ENCODE data around the gene FAM3D. TPM values are rescaled to one million over a fixed set of nuclear protein-coding genes. Genes with fewer than 3 reads are reported as not detected.
"Not testable (repeated sequence)": the region's sequence is repeated elsewhere in the genome, so short reads cannot be mapped to it uniquely, and the experiment has no call there.

FAM3D gene
- total RNA-seq, 1 donor from 2014 or later = not detected

DNA sequence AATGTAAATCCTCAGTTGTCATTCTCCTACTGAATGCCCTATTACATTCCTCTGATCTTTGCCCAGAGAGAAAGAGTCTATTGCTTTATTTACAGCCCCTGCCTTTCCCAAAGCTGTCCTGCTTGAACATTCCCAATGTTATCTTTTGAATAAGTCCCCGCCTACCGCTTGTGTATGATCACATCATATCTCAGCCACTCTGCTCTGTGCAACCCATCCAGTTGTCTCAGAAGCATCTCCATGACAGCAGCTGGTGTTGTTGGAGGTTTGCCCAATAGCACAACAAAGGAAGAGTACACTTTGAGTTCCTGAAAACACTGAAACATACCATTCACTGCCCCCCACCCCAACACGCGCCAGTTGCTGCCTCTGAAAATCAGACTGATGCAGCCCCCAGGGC, 22.0 kb upstream of the FAM3D start:
- ATAC-seq (no peak), DNase-seq (no peak)
- intact Hi-C loops (cut with micrococcal nuclease) = no loop called here

DNA sequence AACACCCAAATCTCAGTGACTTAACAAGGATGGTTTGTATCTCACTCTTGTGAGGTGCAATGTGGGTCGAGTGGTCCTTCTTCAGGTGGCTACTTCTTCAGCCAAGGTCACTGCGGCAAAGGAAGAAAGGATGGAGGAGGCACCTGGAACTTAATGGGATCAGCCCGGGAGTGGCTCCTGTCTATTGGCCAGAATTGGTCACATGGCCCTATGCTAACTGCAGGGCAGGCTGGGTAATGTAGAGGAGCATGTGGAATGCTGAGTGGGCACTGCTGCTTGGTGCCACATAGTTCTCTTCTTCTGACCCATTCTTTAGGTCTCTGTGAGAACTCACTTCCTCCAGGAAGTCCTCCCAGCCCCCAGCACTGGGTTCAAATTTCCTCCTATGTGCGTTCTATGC, 20.3 kb upstream of the FAM3D start:
- no peak for ATAC-seq
- no peak for DNase-seq
- intact Hi-C loops (cut with micrococcal nuclease) = no loop called here

DNA sequence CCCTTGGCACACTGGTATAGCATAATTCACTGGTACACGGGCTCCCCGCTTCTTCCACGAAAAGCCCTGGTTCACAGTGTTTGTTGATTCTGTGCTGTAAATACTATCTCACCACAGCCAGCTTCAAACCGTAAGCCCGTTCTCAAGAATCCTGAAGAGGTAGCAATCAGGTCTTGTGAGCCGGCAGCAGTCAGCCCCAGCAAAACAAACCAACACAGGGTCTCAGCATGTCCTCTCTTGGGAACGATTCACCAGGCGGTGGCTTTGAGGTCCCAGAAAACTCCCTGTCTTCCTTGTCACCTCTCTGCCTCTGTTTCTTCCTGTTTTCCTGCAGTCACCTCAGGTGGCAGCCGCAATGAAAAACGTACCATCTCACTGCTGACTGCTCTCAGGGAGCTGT, 19.1 kb upstream of the FAM3D start:
- DNase-seq = no peak
- intact Hi-C loops (cut with micrococcal nuclease) = no loop called here
- no peak for ATAC-seq

DNA sequence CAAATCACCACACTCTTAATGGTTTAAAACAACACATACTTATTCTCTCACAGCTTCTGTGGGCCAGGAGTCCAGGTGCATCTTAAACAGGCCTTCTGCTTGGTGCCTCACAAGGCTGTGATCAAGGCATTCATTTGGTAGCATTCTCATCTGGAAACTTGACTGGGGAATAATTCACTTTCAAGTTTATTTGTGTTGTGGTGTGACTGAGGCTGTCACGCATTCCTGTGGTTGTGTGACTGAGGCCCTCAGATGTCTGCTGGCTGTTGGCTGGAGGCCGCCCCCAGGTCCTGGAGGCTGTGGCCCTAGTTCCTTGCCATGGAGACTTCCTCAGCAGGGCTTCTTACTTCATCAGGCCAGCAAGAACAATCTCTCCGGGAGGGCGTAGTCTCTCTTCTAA, 16.9 kb upstream of the FAM3D start:
- intact Hi-C loops (cut with micrococcal nuclease) = no loop called here
- DNase-seq = no peak
- ATAC-seq = no peak

DNA sequence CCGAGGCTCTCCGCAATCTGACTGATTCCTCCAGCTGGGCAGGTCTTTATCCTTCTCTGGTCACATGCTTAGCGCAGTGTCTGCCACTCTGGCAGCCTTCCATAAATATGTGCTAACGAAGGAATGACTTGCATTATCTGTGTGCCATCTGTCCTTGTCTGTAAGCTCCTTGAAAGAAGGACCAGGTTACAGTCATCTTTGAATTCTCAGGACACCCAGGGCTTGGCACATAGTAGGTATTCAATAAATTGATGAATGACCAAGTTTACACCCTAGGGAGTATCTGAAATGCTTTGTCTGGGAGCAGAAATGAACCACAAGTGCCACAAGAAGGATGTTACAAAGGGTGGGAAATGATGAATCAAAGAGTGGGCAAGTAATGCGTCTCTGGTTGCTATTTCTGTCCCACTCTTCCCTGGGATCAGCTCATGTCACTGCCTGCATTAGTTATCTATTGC, 16.5 kb upstream of the FAM3D start:
- intact Hi-C loops (cut with micrococcal nuclease) = no loop called here
- DNase-seq (no peak), ATAC-seq (no peak)

DNA sequence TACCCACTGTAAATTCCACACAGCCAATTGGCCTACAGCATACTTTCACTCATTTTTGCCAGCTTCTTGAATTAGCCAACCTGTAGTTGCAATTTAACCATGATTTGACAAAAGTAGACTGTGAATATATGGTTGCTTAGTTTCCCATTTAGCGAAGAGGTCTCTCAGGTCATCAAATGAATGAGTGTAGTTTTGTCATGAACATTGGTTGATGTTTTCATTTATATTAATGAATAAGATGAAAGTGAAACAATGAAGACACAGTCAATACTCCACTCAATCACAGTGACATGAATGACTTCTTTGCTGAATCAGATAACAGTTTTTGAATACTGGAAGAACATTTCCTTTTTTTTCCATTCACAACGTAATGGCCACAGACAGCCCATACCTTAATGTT, 15.3 kb upstream of the FAM3D start:
- intact Hi-C loops (cut with micrococcal nuclease) = no loop called here
- DNase-seq (no peak), ATAC-seq (no peak)

DNA sequence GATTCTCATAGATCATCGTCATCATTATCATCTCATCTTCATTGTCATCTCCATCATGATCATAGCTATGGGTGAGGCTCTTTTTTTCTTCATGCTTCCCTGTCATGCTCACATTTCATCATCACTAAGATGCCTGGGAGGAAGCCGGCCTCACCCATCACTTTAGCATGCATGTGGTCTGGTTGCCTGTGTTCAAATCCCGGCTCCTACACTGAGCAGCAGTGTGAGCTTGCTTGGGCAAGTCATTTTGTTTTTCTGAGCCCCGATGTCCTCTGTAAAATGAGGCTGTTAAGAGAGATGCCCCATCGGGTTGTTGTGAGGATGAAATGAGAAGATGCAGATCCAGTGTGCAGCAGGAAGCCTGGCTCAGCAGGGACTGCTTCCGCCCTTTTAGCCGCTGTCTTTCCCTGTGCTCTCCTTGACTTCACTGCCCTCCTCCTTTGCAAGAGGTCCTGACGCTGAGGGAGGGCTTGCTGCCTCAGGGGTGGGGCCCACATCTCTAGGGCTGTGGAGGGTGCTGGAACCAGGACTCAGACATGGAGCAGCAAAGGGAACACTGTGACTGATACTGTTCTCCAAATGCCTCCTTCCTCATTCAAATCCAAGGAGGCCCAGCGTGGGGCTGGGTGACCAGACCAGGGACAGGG, 14.4 kb upstream of the FAM3D start:
- DNase-seq (no peak), ATAC-seq (no peak)
- intact Hi-C loops (cut with micrococcal nuclease) = no loop called here

DNA sequence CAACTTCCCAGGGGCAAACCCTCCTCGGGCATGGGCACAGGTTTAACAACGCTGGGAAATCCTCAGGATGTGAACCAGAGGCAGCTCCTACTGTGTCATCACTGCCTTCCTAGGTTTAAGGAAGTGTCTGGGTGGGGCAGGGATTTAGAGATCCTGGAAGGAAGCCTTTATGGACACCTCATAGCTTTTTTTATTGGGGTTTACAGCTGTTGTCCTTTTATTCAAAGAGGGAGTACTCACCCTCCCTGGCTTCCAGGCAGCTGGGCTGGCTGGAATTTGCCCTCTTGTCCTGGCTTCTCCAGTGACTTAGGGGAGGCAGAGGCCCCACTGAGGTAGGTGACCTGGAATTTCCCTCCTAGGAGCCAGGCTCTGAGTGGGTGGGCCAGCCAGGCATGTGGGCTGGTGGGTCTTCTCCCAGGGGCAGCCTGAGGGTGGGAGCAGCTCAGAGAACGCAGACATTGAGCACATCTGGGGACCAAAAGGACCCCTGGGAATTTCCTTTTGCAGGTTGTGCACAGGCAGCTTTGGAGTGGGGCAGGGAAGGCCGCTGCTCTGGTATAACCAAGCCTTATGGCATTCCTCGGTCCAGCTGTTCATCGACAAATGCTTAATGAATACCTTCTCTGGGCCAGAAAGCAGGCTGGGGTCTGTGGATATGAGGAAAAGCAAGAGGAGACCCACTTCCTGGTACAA, 13.5 kb upstream of the FAM3D start:
- DNase-seq (no peak), ATAC-seq (no peak)
- intact Hi-C loops (cut with micrococcal nuclease) = no loop called here

DNA sequence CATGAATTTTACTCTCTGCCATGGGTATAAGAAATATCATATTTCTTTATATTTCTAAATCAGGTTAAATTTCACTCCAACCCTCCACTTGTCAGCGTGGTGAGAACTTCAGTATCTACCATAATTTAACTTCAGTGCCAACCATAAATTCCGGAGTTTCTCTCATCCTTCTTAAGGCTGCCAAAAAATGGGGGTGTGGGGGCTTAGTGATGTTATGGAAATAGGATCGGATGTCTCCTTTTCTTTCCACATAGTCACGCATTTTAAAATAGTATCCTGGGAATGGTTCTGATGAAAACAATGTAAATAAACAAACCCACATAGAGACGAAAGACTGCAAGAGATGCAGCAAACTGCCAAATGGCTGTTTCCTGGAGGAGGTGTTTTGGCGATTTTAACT, 12.9 kb upstream of the FAM3D start:
- ATAC-seq (no peak), DNase-seq (no peak)
- intact Hi-C loops (cut with micrococcal nuclease) = no loop called here

DNA sequence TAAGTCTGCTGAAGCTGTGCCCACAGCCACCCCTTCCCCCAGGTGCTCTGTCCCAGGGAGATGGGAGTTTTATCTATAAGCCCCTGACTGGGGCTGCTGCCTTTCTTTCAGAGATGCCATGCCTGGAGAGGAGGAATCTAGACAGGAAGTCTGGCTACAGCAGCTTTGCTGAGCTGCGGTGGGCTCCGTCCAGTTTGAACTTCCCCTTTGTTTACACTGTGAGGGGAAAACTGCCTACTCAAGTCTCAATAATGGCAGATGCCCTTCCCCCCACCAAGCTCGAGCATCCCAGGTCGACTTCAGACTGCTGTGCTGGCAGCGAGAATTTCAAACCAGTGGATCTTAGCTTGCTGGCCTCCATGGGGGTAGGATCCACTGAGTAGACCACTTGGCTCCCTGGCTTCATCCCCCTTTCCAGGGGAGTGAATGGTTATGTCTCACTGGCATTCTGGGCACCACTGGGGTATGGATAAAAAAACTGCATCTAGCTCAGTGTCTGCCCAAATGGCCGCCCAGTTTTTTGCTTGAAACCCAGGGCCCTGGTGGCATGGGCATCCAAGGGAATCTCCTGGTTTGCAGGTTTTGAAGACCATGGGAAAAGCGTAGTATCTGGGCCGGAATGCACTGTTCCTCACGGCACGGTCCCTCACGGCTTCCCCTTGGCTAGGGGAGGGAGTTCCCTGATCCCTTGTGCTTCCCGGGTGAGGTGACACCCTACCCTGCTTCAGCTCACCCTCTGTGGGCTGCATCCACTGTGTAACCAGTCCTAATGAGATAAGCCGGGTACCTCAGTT, 11.8 kb upstream of the FAM3D start:
- ATAC-seq; DNase-seq; intact Hi-C loops (cut with micrococcal nuclease): not testable (repeated sequence)

DNA sequence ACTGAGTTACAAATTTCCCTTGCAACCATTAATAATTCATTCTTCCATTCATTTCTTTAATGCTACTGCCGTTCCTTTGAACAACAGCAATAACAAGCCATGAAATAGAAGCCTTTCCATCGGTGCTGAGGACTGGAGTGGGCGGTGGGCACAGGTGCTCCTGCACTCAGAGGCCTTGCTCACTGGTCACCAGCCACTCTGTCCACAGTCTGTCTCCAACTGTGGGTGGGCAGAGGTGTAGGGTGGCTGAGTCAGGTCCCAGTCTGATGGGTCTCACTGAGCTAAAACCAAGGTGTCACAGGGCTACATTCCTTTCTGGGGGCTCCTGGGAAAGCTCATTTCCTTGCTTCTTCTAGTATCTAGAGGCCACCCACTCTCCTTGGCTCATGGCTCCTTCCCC, 6.3 kb upstream of the FAM3D start:
- ATAC-seq = no peak

DNA sequence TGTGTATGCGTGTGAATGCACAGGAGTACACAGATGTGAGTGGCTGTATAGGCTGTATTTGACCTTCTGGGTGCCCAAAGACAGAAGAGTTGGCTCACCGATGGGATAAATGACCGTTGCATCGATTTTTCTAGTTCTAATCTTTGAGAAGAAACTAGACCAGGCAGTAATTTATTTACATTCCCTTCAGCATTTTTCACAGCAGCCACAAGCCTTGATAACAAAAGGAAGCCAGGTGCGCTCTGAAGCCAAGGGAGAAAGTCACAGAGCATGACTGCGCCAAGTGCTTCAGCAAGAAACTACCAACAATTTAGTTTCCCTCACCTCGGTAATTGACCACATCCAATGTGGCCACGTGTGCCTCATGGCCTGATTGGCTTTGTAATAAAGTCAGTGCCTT, 5.9 kb upstream of the FAM3D start:
- intact Hi-C loops (cut with micrococcal nuclease) = no loop called here
- ATAC-seq = no peak
- no peak for DNase-seq

More for the DNA sequence above, 6.3 kb upstream of the FAM3D start:
- DNase-seq = no peak
- intact Hi-C loops (cut with micrococcal nuclease) = no loop called here

DNA sequence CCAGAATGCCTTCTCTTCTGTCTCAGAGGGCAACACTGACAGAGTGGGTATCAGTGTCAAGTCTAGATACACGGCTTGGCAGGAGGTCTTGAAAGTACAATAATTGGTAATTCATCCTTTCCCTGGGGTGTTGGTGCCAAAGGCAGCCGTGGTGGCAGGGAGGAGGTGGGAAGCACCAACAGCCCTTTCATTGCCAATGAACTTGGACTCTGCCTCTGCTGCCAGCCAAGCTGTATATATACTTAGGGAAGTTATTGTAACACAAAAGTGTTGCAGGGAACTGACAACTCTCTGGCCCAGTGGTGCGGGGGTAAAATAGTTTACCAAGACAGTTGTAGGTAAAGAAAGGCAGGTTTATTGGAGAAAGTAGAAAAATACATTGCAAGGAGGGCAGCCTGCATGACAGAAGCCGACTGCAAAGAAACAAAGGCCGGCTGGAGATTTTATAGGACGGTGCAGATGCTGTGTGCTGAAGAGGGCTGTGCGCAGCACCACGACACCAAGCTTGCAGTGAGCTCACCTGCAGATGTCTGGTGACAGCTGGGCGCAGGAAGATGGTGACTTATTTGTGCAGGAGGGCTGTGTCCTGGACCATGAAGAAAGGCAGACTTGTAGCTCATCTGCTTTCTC, 4.0 kb upstream of the FAM3D start:
- intact Hi-C loops (cut with micrococcal nuclease) = no loop called here
- ATAC-seq (no peak), DNase-seq (no peak)

DNA sequence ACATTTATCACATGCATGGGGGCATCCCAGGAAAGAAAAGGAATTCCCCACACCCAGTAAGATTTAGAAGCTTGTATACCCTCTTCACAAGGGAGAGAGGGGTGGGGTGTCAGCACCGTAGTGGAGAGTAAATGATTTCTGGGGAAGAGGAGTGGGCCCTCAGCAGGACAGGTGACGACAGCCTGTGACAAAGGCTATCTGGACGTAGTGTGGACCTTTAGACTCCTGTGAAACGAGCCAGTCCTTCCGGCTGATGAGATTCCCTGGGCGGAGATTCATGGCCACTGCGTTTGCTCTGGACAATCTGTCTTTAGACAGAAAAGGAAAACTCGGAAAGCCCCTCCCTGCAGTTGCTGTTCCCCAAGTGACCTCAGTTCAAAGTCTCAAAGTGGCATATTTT, 1.7 kb upstream of the FAM3D start:
- ATAC-seq (no peak), DNase-seq (no peak)
- intact Hi-C loops (cut with micrococcal nuclease) = no loop called here

DNA sequence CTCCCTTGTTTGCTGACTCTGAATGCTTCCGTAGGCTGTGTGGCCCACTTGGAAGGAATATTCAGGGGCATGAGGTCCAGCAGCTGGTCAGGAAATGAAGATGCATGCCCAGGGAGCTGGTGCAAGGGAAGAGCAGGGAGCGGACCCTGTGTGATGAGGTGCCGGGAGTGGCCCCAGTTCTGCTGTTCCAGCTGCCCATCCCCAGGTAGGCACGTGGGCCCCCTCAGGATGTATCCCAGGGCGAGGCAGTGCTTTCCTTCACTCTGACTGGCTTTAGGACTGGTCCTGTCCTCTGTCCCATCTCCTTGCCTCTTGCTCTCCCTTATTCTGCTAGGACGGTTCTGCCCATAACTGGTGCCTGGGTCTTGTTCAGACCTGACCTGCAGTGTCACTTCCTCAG, 1.1 kb upstream of the FAM3D start:
- intact Hi-C loops (cut with micrococcal nuclease) = no loop called here
- DNase-seq (no peak), ATAC-seq (no peak)

DNA sequence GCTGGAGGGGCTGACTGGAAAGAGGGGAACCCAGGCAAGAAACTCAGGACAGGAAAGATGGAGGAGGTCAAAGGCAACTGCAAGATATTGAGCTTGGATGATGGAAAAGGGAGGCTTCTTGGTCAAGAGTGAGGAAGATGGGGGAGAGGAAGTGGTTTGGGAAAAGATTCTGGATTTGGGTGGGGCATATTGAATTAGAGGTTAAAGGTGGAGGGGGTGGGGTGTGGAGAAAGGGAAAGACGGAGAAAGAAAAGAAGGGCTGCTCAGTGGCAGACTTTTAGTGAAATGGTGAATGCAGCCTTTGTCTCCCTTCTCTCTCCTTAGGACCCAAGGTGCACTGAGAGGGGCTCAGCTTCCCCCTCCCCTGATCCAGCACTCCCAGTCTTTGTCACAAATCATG, 655 bp upstream of the FAM3D start:
- intact Hi-C loops (cut with micrococcal nuclease) = no loop called here
- no peak for DNase-seq
- no peak for ATAC-seq

DNA sequence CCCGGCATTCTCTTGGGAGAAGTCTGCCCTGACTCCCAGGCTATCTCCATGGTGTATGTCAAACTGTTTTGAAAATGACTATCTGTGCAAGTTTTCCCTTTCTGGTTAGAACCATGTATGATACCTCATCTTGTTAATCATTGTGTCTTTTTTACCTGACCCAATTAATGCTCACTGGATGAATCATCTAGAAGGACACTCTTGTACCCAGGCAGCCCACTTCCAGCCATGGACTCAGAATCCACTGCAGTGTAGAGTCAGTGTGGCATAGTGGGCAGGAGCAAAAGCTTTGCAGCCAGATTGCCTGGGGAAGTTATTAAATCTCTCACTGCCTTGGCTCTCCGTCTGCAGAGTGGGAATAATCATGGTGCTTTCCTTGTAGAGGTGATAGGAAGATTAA, 1.2 kb downstream of the FAM3D start:
- intact Hi-C loops (cut with micrococcal nuclease) = no loop called here
- no peak for DNase-seq
- no peak for ATAC-seq

DNA sequence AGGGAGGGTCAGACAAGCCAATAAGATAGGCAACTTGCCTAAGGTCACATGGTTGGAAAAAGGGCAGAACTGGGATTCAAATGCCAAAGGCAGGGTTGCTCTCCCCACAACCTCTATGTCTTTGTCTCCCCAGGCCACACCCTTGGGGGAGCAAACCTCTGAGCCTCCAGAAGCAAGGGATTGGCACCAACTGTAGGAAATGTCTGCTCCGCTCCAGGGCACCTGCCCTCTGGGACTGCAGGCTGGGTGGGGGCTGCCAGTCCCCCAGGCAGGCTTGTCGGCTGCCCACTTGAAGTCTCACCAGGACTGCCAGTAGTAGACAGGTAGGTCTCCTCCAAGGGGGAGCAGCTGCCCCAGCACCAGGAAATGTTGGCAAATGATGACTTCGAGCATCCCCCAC, 2.0 kb downstream of the FAM3D start:
- DNase-seq (no peak), ATAC-seq (no peak)
- intact Hi-C loops (cut with micrococcal nuclease) = no loop called here

DNA sequence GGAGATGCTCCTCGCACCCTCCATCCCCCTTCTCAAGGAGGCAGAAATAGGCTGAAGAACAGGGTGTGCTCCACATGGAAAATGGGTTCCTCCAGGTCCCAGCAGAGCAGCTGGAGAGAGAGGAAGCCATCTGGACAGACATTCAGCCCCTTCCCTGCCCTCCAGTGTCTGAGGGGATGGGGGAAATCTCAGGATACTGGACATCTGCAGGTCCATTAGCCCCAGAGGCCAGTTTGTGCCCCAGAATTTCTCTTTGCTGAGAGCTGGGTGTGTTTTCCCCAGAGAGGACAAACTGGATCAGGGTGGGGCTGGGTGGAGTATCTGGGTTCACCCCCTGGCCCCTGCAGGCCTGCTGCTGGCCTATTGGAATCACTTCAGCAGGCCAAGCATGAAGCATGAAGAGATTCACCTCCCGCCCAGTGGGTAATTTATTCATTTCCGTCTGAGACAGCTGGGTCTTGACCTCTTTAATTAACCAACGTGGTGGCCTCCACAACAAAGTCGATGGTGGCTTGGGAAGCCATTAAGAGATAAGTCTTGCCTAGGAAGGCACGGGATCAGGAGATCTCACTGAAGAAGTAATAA, 4.6 kb downstream of the FAM3D start:
- no peak for DNase-seq

DNA sequence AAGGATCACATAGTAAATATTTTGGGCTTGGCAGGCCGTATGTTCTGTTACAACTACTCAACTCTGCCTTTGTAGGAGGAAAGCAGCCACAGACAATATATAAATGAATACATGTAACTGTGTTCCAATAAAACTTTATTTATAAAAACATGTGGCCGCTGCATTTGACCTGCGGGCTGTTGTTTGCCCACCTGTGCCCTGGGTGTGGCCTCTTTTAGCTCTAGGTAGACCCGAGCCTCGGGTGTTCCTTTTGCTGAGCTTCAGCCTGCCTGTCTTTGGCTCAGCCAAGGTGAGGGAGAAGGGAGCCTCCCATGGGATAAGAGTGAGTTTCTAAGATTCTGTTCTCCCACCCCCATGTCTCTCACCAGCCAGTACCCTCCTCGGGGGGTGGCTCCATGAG, 5.6 kb downstream of the FAM3D start:
- DNase-seq (no peak), ATAC-seq (no peak)
- intact Hi-C loops (cut with micrococcal nuclease) = no loop called here

More for the DNA sequence above, 4.6 kb downstream of the FAM3D start:
- ATAC-seq = no peak
- intact Hi-C loops (cut with micrococcal nuclease) = no loop called here

Data from left ventricle myocardium superior (tissue), 1 donor.